ENCODE measurements around the gene IRGQ.

IRGQ gene

GRCh38 chr19:43534816-43535761 lies 60.8 kb downstream of the IRGQ start:
- DNase-seq = peak; percentile 53

Measured in fibroblast of skin of right biceps (primary cell).